ENCODE results near the gene F8. TPM values are rescaled to one million over a fixed set of nuclear protein-coding genes. Genes with fewer than 3 reads are reported as not detected.

The F8 gene
- total RNA-seq, 1 donor from 2014 or later = 49.7 TPM

GRCh38 chrX:154804261-154804956, 218.1 kb downstream of the F8 start:
- no peak for DNase-seq
- Histone ChIP-seq H3K4me3 (peak overlapping the region; percentile 77), H3K36me3 (no peaks in the 10 kb centered on the region), H3K4me1 (peaks cover 31% of the 10 kb centered on the region), H3K27me3 (ENCODE audit: low read depth) (no peaks in the 10 kb centered on the region), H3K9me3 (replicated peaks) (no peaks in the 10 kb centered on the region), H3K27ac (replicated peaks) (peak overlapping the region; percentile 81)
- TF ChIP-seq CTCF (IDR thresholded peaks at IDR 0.05; ENCODE audit: borderline replicate concordance) = no peak
- intact Hi-C loops (cut with micrococcal nuclease) = no loop called here

GRCh38 chrX:154802947-154803346, 219.6 kb downstream of the F8 start:
- H3K9me3 ChIP-seq (replicated peaks) = no peaks in the 10 kb centered on the region
- H3K27ac ChIP-seq (replicated peaks) = no peak overlapping the region
- H3K36me3 ChIP-seq = no peaks in the 10 kb centered on the region
- intact Hi-C loops (cut with micrococcal nuclease) = no loop called here
- H3K4me3 ChIP-seq = no peak overlapping the region
- no peaks in the 10 kb centered on the region for H3K27me3 ChIP-seq (ENCODE audit: low read depth)
- DNase-seq = no peak
- no peak for TF ChIP-seq CTCF (IDR thresholded peaks at IDR 0.05; ENCODE audit: borderline replicate concordance)
- H3K4me1 ChIP-seq = peaks cover 33% of the 10 kb centered on the region

- H3K27me3 ChIP-seq (ENCODE audit: low read depth) = no peaks in the 10 kb centered on the region
- no peaks in the 10 kb centered on the region for H3K9me3 ChIP-seq (replicated peaks)
- peak overlapping the region; percentile 19 for H3K27ac ChIP-seq (replicated peaks)
- peaks cover 33% of the 10 kb centered on the region for H3K4me1 ChIP-seq
- H3K36me3 ChIP-seq = no peaks in the 10 kb centered on the region
- no peak overlapping the region for H3K4me3 ChIP-seq
- intact Hi-C loops (cut with micrococcal nuclease) = no loop called here
- DNase-seq = no peak
- TF ChIP-seq CTCF (IDR thresholded peaks at IDR 0.05; ENCODE audit: borderline replicate concordance) = no peak
These were observed 221.9 kb downstream of the F8 start for GRCh38 chrX:154800478-154801210.

GRCh38 chrX:154799556-154800348, 222.8 kb downstream of the F8 start:
- intact Hi-C loops (cut with micrococcal nuclease) = no loop called here
- no peak for TF ChIP-seq CTCF (IDR thresholded peaks at IDR 0.05; ENCODE audit: borderline replicate concordance)
- no peak for DNase-seq
- H3K27me3 ChIP-seq (ENCODE audit: low read depth) = no peaks in the 10 kb centered on the region
- H3K27ac ChIP-seq (replicated peaks) = peak overlapping the region; percentile 19
- H3K36me3 ChIP-seq = no peaks in the 10 kb centered on the region
- H3K9me3 ChIP-seq (replicated peaks) = no peaks in the 10 kb centered on the region
- H3K4me3 ChIP-seq = no peak overlapping the region
- peaks cover 32% of the 10 kb centered on the region for H3K4me1 ChIP-seq

- Histone ChIP-seq H3K9me3 (replicated peaks) (no peaks in the 10 kb centered on the region), H3K4me1 (peaks cover 20% of the 10 kb centered on the region), H3K4me3 (no peak overlapping the region), H3K27me3 (ENCODE audit: low read depth) (no peaks in the 10 kb centered on the region), H3K27ac (replicated peaks) (no peak overlapping the region), H3K36me3 (no peaks in the 10 kb centered on the region)
- DNase-seq = no peak
- intact Hi-C loops (cut with micrococcal nuclease) = no loop called here
- no peak for TF ChIP-seq CTCF (IDR thresholded peaks at IDR 0.05; ENCODE audit: borderline replicate concordance)
These were observed 225.5 kb downstream of the F8 start for GRCh38 chrX:154797006-154797405.

Measured in left ventricle myocardium inferior (tissue), 1 donor.